ENCODE measurements around the gene IGSF9B.
"Not testable (repeated sequence)": the region's sequence is repeated elsewhere in the genome, so short reads cannot be mapped to it uniquely, and the experiment has no call there.

IGSF9B gene

GRCh38 chr11:133956650-133957633 is at the start of gene IGSF9B:
IGSF9B (minus strand) TSS chr11:133956968; CDS start chr11:133956754, 214 bp downstream.
- no peak for FAIRE-seq

DNA sequence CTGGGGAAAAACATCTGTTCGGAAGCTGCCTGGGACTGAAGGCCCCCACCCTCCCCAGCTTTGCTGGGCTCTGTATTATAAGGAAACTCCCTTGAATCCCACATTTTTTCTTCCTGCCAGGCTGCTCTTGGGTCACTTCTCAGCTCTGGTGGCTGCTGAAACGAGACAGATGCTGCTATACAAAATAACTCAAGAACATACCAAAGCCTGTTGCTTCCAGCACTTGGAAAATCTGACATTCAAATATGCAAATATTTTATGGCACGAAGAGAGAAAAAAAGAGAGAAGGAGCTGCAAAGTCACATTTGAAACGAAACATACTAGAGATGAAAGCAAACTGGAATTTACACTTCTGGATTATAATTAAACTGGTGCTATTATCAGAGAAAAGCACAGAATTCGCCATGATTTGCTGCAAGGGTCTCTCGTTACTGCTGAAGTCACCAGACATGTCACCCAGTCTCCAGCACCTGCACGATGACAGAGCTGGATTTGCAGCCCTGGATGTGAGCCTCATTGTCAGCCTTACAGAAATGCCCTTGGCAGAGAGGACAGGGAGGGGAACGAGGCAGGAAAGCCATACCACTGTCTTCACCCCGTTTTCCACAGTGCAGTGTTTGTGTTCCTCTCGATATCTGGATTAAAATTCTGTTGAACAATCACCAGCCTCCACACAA is 47.9 kb upstream of the IGSF9B start:
- FAIRE-seq: no peak

GRCh38 chr11:134003792-134004495 is 47.2 kb upstream of the IGSF9B start:
- FAIRE-seq: no peak

DNA sequence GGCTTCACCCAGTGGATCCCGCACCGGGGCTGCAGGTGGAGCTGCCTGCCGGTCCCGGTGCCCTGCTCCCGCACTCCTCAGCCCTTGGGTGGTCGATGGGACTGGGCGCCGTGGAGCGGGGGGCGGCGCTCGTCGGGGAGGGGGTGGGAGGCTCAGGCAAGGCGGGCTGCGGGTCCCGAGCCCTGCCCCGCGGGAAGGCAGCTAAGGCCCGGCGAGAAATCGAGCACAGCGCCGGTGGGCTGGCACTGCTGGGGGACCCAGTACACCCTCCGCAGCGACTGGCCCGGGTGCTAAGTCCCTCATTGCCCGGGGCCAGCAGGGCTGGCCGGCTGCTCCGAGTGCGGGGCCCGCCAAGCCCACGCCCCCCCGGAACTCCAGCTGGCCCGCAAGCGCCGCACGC is 46.1 kb upstream of the IGSF9B start:
- not testable (repeated sequence) for FAIRE-seq

GRCh38 chr11:134002338-134002737 is 45.6 kb upstream of the IGSF9B start:
- not testable (repeated sequence) for FAIRE-seq

GRCh38 chr11:134001596-134001995 is 44.8 kb upstream of the IGSF9B start:
- FAIRE-seq: no peak

GRCh38 chr11:134001088-134001487 is 44.3 kb upstream of the IGSF9B start:
- no peak for FAIRE-seq

- no peak for FAIRE-seq
Observed at GRCh38 chr11:133999355-133999754, 42.6 kb upstream of the IGSF9B start.

GRCh38 chr11:133997554-133997953 is 40.8 kb upstream of the IGSF9B start:
- FAIRE-seq: no peak

GRCh38 chr11:133996671-133997070 is 39.9 kb upstream of the IGSF9B start:
- no peak for FAIRE-seq

GRCh38 chr11:133995066-133995465 is 38.3 kb upstream of the IGSF9B start:
- FAIRE-seq: no peak

GRCh38 chr11:133993921-133994320 is 37.2 kb upstream of the IGSF9B start:
- FAIRE-seq: no peak

- no peak for FAIRE-seq
Observed at GRCh38 chr11:133993107-133993506, 36.3 kb upstream of the IGSF9B start.

GRCh38 chr11:133992121-133992520 is 35.4 kb upstream of the IGSF9B start:
- FAIRE-seq: no peak

- no peak for FAIRE-seq
Observed at GRCh38 chr11:133991101-133991500, 34.3 kb upstream of the IGSF9B start.

- FAIRE-seq: no peak
Observed at GRCh38 chr11:133990501-133990900, 33.7 kb upstream of the IGSF9B start.

GRCh38 chr11:133988686-133989410 is 32.1 kb upstream of the IGSF9B start:
- no peak for FAIRE-seq

GRCh38 chr11:133987171-133987570 is 30.4 kb upstream of the IGSF9B start:
- FAIRE-seq: no peak

DNA sequence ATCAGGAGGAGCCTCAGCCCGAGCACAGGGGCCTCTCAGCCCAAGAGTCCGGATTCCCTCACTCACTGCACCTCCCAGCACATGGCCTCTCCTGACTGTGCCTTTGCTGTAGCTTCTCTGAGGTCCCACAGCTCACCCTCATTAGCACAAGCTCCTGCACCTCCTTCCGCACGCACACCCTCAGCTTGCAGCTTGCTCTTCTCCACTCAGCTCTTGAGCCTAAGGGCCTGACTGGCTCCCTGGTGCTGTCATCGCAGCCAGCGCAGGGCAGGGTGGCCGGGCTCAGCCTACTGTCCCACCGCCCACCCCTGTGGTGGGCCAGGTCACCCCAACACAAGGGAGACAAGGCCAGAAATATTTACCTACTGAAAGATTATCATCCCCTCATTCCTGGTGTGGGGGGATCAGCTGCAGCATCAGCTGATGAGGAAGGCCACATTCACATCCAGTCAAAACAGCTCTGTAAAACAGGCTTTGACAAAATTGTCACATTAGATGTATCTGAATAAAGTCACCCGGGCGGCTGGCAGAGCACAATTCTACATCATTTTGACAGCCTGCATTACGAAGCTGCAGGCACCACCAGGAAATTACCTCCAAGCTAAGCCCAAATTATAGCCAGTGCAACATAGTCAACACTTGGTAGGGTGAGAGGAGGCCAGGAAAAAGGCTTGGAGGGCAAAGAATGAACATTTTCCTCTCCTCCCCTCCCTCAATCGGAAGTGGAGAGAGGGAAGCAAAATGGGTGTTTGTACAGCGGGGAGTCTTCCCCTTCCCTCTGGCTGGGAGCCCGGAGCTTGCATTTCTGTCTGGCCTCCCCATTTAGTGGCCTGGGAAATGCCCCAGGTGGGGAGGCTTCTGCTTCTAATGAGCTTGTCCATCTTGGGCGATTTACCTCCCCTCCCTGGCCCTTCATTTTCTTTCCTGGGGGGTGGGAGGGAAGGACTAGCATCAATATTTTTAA is 29.5 kb upstream of the IGSF9B start:
- no peak for FAIRE-seq

- no peak for FAIRE-seq
Observed at GRCh38 chr11:133984828-133985227, 28.1 kb upstream of the IGSF9B start.

DNA sequence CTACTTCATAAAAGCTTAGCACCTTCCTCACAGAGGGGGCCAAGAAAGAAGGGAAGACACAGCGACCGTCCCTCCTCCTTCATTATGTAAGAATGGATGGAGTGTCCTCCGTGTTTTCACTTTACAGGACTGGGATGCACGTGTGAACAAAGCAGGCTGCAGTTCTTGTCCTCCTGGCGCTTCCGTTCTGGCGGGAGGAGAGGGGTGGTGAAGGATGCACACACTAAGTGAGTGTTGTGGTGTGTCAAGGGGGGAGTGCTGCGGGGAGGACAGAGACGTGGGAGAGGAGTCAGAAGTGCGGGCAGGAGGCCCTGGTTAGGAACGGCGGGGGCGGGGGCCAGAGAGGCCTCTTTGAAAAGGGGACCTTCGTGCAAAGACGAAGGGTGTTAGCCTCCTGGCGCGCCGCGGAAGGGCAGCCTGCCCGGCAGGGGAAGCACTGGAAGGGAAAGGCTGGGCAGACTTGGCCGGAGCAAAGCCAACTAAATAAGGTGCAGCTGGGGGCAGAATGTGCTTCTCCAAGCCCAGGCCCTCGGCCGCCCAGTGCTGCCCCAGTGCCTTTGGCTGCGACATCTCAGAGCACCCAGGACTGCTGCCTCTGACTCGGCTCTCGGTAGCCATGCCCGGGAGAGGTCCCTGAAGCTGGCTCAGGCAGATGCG is 27.0 kb upstream of the IGSF9B start:
- no peak for FAIRE-seq

Data from colon (tissue), 2 donors.